Mesendoderm (in vitro differentiated cells): ENCODE results near the gene REX1BD.

Experiments used
- DNase-seq: peaks from one replicate; pipeline ENCODE4 v3.0.0; 2013
- H2AK5ac ChIP-seq: 2 replicates; pipeline ENCODE4 v1.6.1; 2013; ENCODE audit warnings: low read length, inconsistent platforms
- H2BK120ac ChIP-seq: 2 replicates; pipeline ENCODE4 v1.6.1; 2013; ENCODE audit warnings: low read depth, mild to moderate bottlenecking, low read length, moderate library complexity, mixed read lengths
- H2BK15ac ChIP-seq: replicated peaks from 2 replicates; pipeline ENCODE4 v1.6.1; 2013; ENCODE audit warnings: low read depth, mild to moderate bottlenecking, moderate library complexity
- H2BK5ac ChIP-seq: 2 replicates; pipeline ENCODE4 v1.6.1; 2013; ENCODE audit warnings: low read length, inconsistent platforms
- H3K18ac ChIP-seq: 2 replicates; pipeline ENCODE4 v1.6.1; 2013; ENCODE audit warnings: mild to moderate bottlenecking, low read length, mixed read lengths
- H3K23ac ChIP-seq: one replicate; pipeline ENCODE4 v1.6.1; 2013; ENCODE audit warnings: low read length
- H3K27ac ChIP-seq: 2 replicates; pipeline ENCODE4 v1.5.1; 2013; ENCODE audit warnings: low read depth, mild to moderate bottlenecking, inconsistent platforms, low read length, moderate library complexity
- H3K27me3 ChIP-seq: 2 replicates; pipeline ENCODE4 v1.6.1; 2013; ENCODE audit warnings: low read length, control low read depth, mild to moderate bottlenecking, inconsistent platforms; ENCODE audit not compliant: insufficient read depth, poor library complexity
- H3K36me3 ChIP-seq: 2 replicates; pipeline ENCODE4 v1.6.1; 2013; ENCODE audit warnings: low read length, inconsistent platforms; ENCODE audit not compliant: control insufficient read depth, insufficient read depth
- H3K4ac ChIP-seq: one replicate; pipeline ENCODE4 v1.6.1; 2013; ENCODE audit warnings: low read depth, mild to moderate bottlenecking, low read length, moderate library complexity
- H3K4me1 ChIP-seq: 2 replicates; pipeline ENCODE4 v1.6.1; 2013; ENCODE audit warnings: low read depth, low read length, inconsistent platforms; ENCODE audit not compliant: control insufficient read depth
- H3K4me2 ChIP-seq: 2 replicates; pipeline ENCODE4 v1.6.1; 2013; ENCODE audit warnings: low read length
- H3K4me3 ChIP-seq: 2 replicates; pipeline ENCODE4 v1.5.1; 2013; ENCODE audit warnings: mild to moderate bottlenecking, low read length
- H3K56ac ChIP-seq: one replicate; pipeline ENCODE4 v1.6.1; 2013; ENCODE audit warnings: low read length
- H3K79me1 ChIP-seq: 2 replicates; pipeline ENCODE4 v1.6.1; 2013; ENCODE audit warnings: low read length, inconsistent platforms
- H3K79me2 ChIP-seq: 2 replicates; pipeline ENCODE4 v1.6.1; 2013; ENCODE audit warnings: mild to moderate bottlenecking, low read length; ENCODE audit not compliant: control insufficient read depth, insufficient read depth
- H3K9ac ChIP-seq: 2 replicates; pipeline ENCODE4 v1.6.1; 2013; ENCODE audit warnings: low read length, inconsistent platforms
- H4K5ac ChIP-seq: one replicate; pipeline ENCODE4 v1.6.1; 2013; ENCODE audit warnings: low read length
- H4K8ac ChIP-seq: one replicate; pipeline ENCODE4 v1.6.1; 2013; ENCODE audit warnings: low read depth, mild to moderate bottlenecking, control low read depth, low read length, moderate library complexity
- WGBS: extraction: QIAGEN DNeasy Blood & Tissue Kit; methylation state at CpG from one replicate; pipeline ENCODE4 v1.1.7; 2013; ENCODE audit warnings: low lambda C conversion rate, missing lambda C conversion rate; ENCODE audit not compliant: insufficient coverage; ENCODE audit errors: extremely low coverage; 5-methylcytosine and 5-hydroxymethylcytosine counted together

Gene REX1BD

DNA sequence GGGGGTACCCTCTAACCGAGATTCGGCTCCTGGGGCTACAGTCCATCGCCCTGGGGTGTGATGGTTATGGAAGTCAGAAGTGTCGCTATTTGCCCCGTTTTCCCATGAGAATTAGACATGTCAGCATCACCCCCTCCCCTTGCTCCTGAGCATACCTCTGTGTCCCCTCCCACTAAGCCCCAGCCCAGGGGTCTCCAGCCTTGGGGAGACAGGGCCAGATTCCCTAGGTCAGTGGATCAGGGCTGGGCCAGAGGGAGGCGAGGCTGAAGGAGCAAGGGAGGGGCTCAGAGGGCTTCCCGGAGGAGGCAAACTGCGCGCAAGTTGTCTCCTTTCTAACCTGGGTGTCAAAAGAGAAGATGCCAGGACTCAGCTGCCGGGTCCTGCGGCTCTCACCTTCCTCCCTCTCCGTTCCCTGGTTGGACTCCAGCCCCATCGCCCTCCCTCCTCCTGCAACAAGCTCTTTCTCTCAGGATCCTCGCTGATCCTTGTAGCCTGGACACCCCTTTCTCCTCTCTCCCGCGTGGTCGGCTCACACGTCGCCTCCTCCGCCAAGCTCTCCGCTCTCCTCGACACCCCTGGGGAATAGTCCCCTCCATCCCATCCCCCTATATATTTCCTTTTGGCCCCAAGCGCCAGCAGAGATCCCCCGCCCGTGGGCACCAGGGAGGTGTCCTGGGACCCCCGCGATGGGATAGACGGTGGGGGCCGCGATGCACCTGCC is 23.6 kb downstream of the REX1BD start:
- no peak for DNase-seq
- Histone ChIP-seq H3K4me3 (no peak overlapping the region), H4K8ac (no peak overlapping the region), H3K4me2 (peak overlapping the region; percentile 25), H3K27ac (no peak overlapping the region), H2AK5ac (no peak overlapping the region), H3K4me1 (peaks cover 9% of the 10 kb centered on the region), H3K18ac (no peak overlapping the region), H3K4ac (no peak overlapping the region), H3K79me2 (no peaks in the 10 kb centered on the region), H3K9ac (no peak overlapping the region), H3K79me1 (no peaks in the 10 kb centered on the region), H2BK5ac (no peak overlapping the region), H3K27me3 (peaks cover 49% of the 10 kb centered on the region), H4K5ac (no peak overlapping the region), H2BK15ac (no peak overlapping the region), H3K23ac (no peak overlapping the region), H3K36me3 (no peaks in the 10 kb centered on the region), H3K56ac (peak overlapping the region; percentile 25), H2BK120ac (no peak overlapping the region)
- WGBS, result no CpG with 5 or more reads among the region's 30 CpGs

DNA sequence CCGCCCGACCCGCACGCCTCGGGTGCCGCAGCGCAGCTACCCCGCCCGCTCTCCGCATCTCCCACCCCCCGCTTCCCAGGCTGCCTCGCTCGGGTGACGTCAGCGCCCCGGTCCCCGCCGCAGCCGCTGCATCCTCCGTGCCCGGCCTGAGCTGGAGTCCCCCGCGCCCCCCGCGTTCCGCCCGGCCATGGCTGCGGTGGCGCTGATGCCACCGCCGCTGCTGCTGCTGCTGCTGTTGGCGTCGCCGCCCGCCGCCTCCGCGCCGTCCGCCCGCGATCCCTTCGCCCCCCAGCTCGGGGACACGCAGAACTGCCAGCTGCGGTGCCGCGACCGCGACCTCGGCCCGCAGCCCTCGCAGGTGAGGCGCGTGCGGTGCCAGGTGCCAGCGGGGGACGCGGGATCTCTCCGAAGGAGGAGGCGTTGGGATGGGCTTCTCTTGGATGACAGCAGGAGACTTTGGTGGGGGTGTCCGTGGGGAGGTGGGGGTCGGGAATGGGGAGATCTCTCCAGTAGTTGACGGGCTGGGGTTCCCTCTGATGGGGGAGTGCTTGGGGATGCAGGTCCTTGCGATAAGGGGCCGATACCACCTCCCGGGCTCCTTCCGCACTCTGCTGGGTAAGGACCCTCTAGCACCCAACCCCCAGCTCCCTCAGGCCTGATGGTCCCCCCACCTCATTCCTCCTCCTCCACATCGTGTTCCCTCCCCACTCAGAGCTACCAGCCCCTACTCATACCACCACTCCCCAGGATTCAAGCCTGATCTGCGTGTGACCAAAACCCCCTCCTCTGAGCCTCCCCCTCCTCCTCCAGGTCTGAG is 24.4 kb downstream of the REX1BD start, which contains the start of gene TMEM59L:
Gene TMEM59L (plus strand): TSS at position 99 of the 817 bp plus-strand sequence. CDS start 89 bp downstream, at position 188.
- no peak within 1 kb of the TSS for H2BK5ac ChIP-seq
- no peak within 1 kb of the TSS for H2AK5ac ChIP-seq
- no peaks in the 10 kb centered on the region for H3K79me1 ChIP-seq
- no CpG with 5 or more reads among the region's 70 CpGs for WGBS
- no peak within 1 kb of the TSS for H4K8ac ChIP-seq
- no peak for DNase-seq
- peak within 1 kb of the TSS; percentile 16 for H3K9ac ChIP-seq
- no peak within 1 kb of the TSS for H3K4me3 ChIP-seq
- H3K36me3 ChIP-seq, result no peaks in the 10 kb centered on the region
- H2BK120ac ChIP-seq, result no peak within 1 kb of the TSS
- no peak within 1 kb of the TSS for H3K4ac ChIP-seq
- H3K56ac ChIP-seq, result peak within 1 kb of the TSS; percentile 67
- no peaks in the 10 kb centered on the region for H3K79me2 ChIP-seq
- no peak within 1 kb of the TSS for H3K18ac ChIP-seq
- peaks cover 42% of the 10 kb centered on the region for H3K27me3 ChIP-seq
- H3K23ac ChIP-seq, result no peak within 1 kb of the TSS
- peaks cover 9% of the 10 kb centered on the region for H3K4me1 ChIP-seq
- peak within 1 kb of the TSS; percentile 61 for H3K4me2 ChIP-seq
- H4K5ac ChIP-seq, result no peak within 1 kb of the TSS
- no peak within 1 kb of the TSS for H3K27ac ChIP-seq
- H2BK15ac ChIP-seq, result no peak within 1 kb of the TSS

DNA sequence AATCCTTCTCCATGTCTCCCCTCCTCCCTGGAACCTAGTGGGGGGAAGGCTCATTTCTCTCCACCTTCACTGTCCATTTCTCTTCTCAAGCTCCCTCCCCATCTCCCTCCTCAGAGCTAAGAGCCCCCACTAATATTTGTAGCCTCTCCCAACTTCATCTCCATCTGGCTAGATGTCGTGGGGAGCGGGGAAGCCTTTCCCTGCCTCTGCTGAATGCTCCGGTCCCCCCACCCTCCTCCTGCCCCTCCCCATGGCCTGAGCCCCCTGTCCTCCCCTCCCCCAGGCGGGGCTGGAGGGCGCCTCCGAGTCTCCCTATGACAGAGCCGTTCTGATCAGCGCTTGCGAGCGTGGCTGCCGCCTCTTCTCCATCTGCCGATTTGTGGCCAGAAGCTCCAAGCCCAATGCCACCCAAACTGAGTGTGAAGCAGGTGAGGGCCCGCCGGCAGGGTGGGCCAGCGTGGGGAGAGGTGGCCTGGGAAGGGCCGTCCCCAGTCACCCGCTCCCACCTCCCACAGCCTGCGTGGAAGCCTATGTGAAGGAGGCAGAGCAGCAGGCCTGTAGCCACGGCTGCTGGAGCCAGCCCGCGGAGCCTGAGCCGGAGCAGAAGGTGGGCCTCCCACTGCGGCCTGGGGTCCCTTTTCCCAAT is 25.1 kb downstream of the REX1BD start:
- Histone ChIP-seq H3K79me2 (no peaks in the 10 kb centered on the region), H3K56ac (peak overlapping the region; percentile 59), H4K5ac (no peak overlapping the region), H3K27me3 (peaks cover 35% of the 10 kb centered on the region), H3K4me2 (no peak overlapping the region), H3K4ac (no peak overlapping the region), H3K23ac (no peak overlapping the region), H2BK5ac (no peak overlapping the region), H3K18ac (no peak overlapping the region), H3K4me3 (no peak overlapping the region), H2BK120ac (no peak overlapping the region), H2AK5ac (no peak overlapping the region), H3K9ac (no peak overlapping the region), H2BK15ac (no peak overlapping the region), H3K79me1 (no peaks in the 10 kb centered on the region), H3K36me3 (no peaks in the 10 kb centered on the region), H3K4me1 (peaks cover 6% of the 10 kb centered on the region), H4K8ac (no peak overlapping the region), H3K27ac (no peak overlapping the region)
- no CpG with 5 or more reads among the region's 23 CpGs for WGBS
- no peak for DNase-seq

DNA sequence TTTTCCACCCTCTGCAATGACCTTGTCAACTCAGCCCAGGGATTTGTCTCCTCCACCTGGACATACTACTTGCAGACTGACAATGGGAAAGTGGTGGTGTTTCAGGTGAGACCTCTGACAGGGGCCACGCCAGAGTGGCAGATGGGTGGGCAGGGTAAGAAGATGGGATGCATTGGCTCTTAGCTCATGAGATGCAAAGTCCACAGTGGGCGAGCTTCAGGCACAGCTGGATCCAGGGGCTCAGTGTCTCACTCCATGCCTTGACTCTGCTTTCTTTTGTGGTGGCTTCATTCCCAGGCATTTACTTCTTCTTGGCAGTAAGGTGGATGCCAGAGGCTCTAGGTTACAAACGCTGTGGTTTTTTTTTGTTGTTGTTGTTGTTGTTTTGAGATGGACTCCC is 27.4 kb downstream of the REX1BD start:
- Histone ChIP-seq H2AK5ac (no peak overlapping the region), H3K79me1 (no peaks in the 10 kb centered on the region), H3K4ac (no peak overlapping the region), H3K79me2 (no peaks in the 10 kb centered on the region), H2BK15ac (no peak overlapping the region), H2BK5ac (no peak overlapping the region), H3K27me3 (peaks cover 22% of the 10 kb centered on the region), H3K36me3 (no peaks in the 10 kb centered on the region), H3K18ac (no peak overlapping the region), H3K4me3 (no peak overlapping the region), H2BK120ac (no peak overlapping the region), H3K4me1 (peaks cover 3% of the 10 kb centered on the region), H3K23ac (no peak overlapping the region), H3K56ac (no peak overlapping the region), H4K8ac (no peak overlapping the region), H4K5ac (no peak overlapping the region), H3K27ac (no peak overlapping the region), H3K4me2 (no peak overlapping the region), H3K9ac (no peak overlapping the region)
- no peak for DNase-seq
- no CpG with 5 or more reads among the region's 3 CpGs for WGBS

DNA sequence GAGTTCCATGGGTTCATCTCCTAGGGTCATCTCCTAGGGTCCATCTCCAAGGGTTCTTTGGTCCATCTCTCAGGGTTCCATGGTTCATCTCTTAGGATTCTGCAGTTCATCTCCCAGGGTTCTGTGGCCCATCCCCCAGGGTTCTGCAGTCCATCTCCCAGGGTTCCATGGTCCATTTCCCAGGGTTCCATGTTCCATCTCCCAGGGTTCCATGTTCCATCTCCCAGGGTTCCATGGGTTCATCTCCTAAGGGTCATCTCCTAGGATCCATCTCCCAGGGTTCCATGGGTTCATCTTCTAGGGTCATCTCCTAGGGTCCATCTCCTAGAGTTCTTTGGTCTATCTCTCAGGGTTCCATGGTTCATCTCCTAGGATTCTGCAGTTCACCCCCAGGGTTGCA is 29.0 kb downstream of the REX1BD start:
- H2BK15ac ChIP-seq, result no peak overlapping the region
- no peaks in the 10 kb centered on the region for H3K4me1 ChIP-seq
- no peak overlapping the region for H3K18ac ChIP-seq
- DNase-seq, result no peak
- no peak overlapping the region for H2BK5ac ChIP-seq
- no peak overlapping the region for H3K4me3 ChIP-seq
- H3K36me3 ChIP-seq, result no peaks in the 10 kb centered on the region
- H3K4ac ChIP-seq, result no peak overlapping the region
- H3K4me2 ChIP-seq, result no peak overlapping the region
- no peak overlapping the region for H2BK120ac ChIP-seq
- no peak overlapping the region for H4K8ac ChIP-seq
- H3K9ac ChIP-seq, result no peak overlapping the region
- H3K79me2 ChIP-seq, result no peaks in the 10 kb centered on the region
- no peak overlapping the region for H4K5ac ChIP-seq
- no peaks in the 10 kb centered on the region for H3K79me1 ChIP-seq
- H3K23ac ChIP-seq, result no peak overlapping the region
- H3K56ac ChIP-seq, result no peak overlapping the region
- H3K27me3 ChIP-seq, result peaks cover 11% of the 10 kb centered on the region
- H3K27ac ChIP-seq, result no peak overlapping the region
- H2AK5ac ChIP-seq, result no peak overlapping the region
